HEK293T (cell line): ENCODE results near the gene CEMP1.
A peak's percentile ranks its signal among the peaks of the same experiment; 100 is the strongest.
"Not testable (repeated sequence)": the region's sequence is repeated elsewhere in the genome, so short reads cannot be mapped to it uniquely, and the experiment has no call there.

Source experiments
- CTCF ChIA-PET: fragments of 350-600 bp; formaldehyde crosslinking; extraction: SDS; loops from one replicate; lab custom pipeline; 2021; ENCODE audit warnings: antibody characterized with exemption, inconsistent platforms; lab: Yijun Ruan, JAX
- POLR2A ChIA-PET: fragments of 350-600 bp; formaldehyde crosslinking; extraction: SDS; loops from one replicate; lab custom pipeline; 2020; ENCODE audit warnings: antibody characterized with exemption, inconsistent platforms; lab: Yijun Ruan, JAX
- DNase-seq: peaks from one replicate; pipeline ENCODE4 v3.0.0; 2012; ENCODE audit warnings: mixed read lengths; ENCODE audit errors: extremely low spot score
- SUZ12 ChIP-seq: fragments of 450-650 bp; IDR thresholded peaks from 2 replicates; pipeline ENCODE4 v1.6.1; 2016; ENCODE audit warnings: mild to moderate bottlenecking
- ZNF384 ChIP-seq: fragments of 450-650 bp; IDR thresholded peaks from 2 replicates; pipeline ENCODE4 v1.6.1; 2016

CEMP1 gene, protein sequence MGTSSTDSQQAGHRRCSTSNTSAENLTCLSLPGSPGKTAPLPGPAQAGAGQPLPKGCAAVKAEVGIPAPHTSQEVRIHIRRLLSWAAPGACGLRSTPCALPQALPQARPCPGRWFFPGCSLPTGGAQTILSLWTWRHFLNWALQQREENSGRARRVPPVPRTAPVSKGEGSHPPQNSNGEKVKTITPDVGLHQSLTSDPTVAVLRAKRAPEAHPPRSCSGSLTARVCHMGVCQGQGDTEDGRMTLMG

GRCh38 chr16:2531371-2531695 lies at the start of gene CEMP1:
CEMP1 (minus strand) TSS chr16:2531408; CDS start chr16:2531073, 335 bp downstream.
- no peak for DNase-seq
- ChIA-PET CTCF (no interaction called here), POLR2A (interaction anchor here (0.6 to 1.7 kb wide), 5 partner anchors 9 to 29 kb away, joined by 3 to 8 read pairs (median 3); partner anchors contain the start of gene AMDHD2)
- no peak for TF ChIP-seq ZNF384
- no peak for TF ChIP-seq SUZ12

DNA sequence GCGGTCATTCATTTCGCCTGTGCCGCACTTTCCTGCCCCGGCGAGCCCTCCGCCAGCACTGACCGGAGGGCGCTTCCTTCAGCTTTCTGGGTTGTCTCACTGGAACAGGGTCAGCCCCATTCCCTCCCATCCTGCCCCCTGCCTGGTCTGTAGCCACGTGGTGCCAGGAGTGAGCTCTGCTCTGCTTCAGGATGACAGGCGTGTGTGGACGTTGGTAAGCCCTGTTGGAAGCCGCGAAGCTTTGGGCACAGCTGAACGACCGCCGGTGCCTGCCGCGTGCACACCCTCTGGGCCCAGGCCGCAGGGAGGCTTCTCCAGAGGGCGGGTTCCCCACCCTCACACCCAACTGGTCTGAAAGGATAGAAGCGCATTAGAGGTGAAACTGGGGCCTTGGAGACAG lies 49.6 kb upstream of the CEMP1 start:
- CTCF ChIA-PET, POLR2A ChIA-PET: not testable (repeated sequence)

DNA sequence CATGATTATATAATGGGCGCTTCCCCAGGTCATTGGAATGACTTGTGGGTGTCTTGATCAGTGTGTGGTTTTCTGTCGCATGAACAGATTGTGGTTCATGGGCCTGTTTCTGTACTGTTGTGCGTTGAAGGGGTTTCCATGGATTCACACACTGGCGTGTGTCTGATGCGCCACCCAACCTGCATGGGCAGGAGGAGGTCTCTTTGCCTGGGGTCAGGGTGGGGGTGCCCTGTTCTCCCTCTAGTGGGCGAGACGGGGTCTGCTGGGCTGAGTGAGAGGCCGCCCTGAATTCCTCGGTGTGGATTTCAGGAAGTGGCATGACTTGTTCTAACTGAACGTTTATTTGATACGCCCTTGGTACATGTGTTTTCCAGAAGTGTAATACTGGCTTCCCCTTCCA lies 48.9 kb upstream of the CEMP1 start:
- CTCF ChIA-PET, DNase-seq, POLR2A ChIA-PET: not testable (repeated sequence)

More for the DNA sequence above, 49.6 kb upstream of the CEMP1 start:
- not testable (repeated sequence) for DNase-seq

DNA sequence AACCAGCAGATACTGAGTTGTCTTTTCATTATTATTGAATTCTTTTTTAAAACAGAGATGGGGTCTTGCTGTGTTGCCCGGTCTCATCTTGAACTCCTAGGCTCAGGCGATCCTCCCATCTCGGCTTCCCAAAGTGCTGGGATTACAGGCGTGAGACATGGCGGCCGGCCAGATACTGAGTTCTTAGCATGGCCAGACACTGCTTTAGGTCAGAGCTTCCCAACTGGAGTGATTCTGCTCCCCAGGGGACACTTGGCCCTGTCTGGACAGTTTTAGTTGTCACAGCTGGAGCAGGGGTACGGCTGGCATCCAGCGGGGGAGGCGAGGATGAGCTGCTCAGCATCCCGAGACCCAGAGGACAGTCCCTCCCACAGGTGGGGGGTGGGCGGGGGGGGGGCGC lies 47.7 kb upstream of the CEMP1 start:
- POLR2A ChIA-PET, DNase-seq, CTCF ChIA-PET: not testable (repeated sequence)

DNA sequence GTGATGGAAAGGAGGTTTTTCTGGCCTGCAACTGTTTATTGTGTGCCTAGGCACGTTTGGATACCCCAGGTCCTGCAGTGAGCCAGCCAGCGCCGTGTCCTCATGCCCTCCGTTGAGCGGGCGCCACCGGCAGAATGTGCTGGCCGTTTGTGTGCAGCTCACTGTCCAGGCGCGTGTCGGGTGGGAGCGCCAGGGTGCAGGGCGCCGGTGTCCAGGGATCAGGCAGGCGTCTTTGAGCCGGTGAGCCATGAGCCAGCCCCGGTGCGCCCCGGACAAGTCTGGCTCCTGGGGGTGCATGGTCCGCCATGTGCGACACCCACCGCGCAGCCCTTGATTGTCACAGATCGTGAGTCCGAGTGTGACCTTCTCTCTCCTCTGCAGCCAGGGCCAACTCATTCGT lies 45.8 kb upstream of the CEMP1 start:
- CTCF ChIA-PET, DNase-seq, POLR2A ChIA-PET: not testable (repeated sequence)

GRCh38 chr16:2575839-2576238 lies 44.6 kb upstream of the CEMP1 start:
- POLR2A ChIA-PET, CTCF ChIA-PET, DNase-seq: not testable (repeated sequence)

DNA sequence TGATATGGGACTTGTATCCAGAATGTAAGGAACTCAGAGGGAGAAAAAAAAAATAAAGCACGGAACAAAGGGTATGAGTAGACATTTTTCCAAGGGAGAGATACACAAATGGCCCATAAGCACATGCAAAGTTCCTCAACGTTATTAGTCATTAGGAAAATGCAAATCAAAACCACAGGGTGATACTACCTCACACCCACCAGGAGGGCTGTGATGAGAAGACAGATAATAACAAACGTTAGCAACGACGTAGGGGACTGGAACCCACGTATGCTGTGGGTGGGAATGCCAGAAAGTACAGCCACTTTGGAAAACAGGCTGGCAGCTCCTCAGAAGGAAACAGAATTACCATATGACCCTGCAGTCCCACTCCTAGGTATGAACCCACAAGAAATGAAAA lies 41.5 kb upstream of the CEMP1 start:
- POLR2A ChIA-PET, CTCF ChIA-PET, DNase-seq: not testable (repeated sequence)

GRCh38 chr16:2568573-2568972 lies 37.4 kb upstream of the CEMP1 start:
- CTCF ChIA-PET, POLR2A ChIA-PET, DNase-seq: not testable (repeated sequence)

DNA sequence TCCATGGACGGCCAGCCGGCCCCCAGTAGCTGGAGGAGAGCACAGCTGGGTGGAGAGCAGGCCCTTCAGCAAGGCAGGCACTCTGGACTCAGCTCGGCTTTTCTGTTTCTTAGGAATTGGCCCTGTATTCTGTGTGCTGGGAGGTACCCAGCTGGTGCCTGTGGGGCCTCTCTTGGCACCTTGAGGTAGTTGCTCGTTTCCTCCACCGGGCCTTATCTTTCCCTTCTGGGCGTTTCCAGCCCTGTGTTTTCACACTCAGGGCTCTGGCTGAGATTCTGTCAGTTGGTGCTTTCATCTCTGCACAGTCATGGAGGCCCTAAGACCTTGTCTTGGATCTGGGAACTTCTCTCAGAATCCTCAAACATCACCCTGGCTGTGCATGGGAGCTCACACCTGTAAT lies 36.3 kb upstream of the CEMP1 start:
- POLR2A ChIA-PET, CTCF ChIA-PET, DNase-seq: not testable (repeated sequence)

DNA sequence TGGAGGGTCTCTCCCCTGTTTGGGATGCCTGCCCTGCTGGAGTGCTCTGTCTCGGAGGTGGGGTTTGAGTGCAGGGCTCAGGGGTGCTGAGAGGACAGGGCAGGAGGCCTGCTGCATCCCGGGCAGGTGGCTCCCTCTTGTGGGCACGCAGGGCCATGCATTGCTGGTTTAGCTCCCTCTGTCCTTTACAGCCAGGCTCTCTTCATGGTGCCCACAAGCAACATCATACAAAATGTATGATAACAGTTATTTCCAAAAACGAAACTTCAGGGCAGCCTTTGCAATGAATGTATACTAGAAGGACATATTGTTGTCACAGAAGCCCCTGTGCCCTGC lies 29.6 kb upstream of the CEMP1 start:
- DNase-seq, POLR2A ChIA-PET, CTCF ChIA-PET: not testable (repeated sequence)

GRCh38 chr16:2560131-2560797 lies 29.1 kb upstream of the CEMP1 start:
- DNase-seq, POLR2A ChIA-PET, CTCF ChIA-PET: not testable (repeated sequence)

DNA sequence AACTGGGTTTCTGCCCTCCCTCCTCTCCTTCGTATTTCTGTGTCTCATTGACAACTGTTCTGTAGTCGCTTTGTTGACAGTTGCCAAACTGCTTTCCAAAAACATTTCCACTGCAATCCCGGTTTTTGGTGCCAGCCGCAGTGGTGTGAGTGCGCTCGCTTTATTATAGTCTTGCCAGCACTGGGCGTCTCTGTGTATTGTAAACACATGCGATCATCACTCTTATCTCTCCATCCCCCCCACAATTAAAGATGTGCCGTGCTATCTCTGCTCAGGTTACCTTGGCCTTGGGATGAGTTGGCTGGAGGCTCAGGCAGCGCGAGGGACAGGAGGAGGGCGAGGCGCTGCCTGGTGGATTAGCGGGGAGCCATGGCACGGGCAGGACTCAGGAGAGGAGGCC lies 25.9 kb upstream of the CEMP1 start:
- CTCF ChIA-PET, POLR2A ChIA-PET, DNase-seq: not testable (repeated sequence)

DNA sequence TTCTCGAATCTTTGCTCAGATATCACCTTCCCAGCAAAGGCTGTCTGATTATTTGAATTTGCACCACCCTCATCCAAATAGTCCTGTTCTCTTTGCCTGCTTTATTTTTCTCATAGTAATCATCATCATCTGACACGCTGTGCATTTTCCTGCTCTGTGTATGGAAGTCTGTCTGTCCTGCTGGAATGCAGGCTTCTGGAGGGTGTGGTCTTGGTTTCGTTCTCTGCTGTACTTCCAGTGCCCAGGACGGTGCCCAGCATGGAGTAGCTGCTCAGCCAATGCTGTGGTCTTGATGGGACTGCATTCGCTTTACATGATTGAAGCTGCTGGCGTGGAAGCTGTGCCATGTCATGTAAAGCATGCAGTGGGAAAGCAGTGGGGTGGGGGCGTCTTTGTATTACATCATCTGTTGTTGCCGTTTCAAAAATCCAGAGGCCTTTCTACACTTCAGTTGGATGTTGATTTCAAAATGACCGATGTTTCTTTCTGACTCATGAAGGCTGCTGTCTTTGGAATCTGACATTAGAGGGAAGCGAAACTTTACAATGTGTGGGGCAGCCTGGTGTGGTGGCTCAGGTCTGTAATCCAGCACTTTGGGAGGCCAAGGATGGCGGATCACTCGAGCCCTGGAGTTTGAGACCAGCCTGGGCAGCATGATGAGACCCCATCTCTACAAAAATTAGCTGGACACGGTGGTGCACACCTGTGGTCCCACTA lies 23.7 kb upstream of the CEMP1 start:
- CTCF ChIA-PET, DNase-seq, POLR2A ChIA-PET: not testable (repeated sequence)

DNA sequence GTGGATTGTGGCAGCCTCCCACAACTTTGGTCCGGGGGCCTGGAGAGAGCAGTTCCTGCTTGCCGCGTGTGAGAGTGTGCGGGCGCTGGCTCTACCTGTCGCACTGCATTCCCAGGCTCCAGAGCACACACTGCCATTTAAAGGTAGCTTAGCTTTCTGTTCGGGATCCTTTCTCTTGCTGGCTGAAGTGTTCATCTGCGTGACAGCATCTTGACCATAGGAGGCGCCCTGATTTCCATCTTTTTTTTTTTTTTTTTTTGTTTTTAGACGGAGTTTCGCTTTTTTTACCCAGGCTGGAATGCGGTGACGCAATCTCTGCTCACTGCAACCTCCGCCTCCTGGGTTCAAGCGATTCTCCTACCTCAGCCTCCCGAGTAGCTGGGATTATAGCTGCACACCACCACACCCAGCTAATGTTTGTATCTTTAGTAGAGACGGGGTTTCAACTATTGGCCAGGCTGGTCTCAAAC lies 20.2 kb upstream of the CEMP1 start:
- TF ChIP-seq ZNF384: peak; percentile 97
- POLR2A ChIA-PET, DNase-seq: not testable (repeated sequence)
- CTCF ChIA-PET: interaction anchor here (0.6 kb wide), 1 partner anchor 145 kb away, joined by 4 read pairs; no protein-coding TSS in a partner anchor

- DNase-seq, POLR2A ChIA-PET, CTCF ChIA-PET: not testable (repeated sequence)
These were observed 19.2 kb upstream of the CEMP1 start for GRCh38 chr16:2550283-2550878.

DNA sequence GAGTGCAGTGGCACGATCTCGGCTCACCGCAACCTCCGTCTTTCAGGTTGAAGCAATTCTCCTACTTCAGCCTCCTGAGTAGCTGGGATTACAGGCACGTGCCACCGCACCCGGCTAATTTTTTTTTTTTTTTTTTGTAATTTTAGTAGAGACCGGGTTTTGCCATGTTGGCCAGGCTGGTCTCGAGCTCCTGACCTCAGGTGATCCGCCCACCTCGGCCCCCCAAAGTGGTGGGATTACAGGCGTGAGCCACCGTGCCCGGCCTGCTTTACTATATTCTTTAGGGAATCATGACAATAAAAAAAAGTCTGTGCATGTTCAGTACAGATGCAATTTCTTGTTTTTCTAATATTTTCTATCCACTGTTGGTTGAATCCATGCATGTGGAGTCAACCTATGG lies 12.6 kb upstream of the CEMP1 start:
- POLR2A ChIA-PET, CTCF ChIA-PET, DNase-seq: not testable (repeated sequence)

DNA sequence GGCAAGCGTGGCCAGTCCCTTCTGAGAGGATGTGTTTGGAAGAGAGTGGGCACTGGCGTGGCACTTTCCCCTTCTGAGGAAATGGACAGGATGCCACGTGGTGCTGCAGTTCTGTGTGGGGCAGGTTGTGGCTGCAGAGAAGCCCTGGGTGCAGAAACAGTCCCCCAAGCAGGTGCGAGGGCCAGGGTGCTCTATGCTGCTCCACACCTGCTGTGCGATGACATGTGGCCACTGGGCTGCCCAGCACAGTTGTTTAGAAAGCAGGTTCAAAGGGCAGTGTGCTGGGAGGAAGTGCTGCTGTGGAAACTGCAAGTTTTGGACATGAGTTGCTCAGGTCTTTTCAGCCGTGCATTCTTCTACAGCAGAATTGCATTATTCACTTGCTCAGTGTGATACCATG lies 10.2 kb upstream of the CEMP1 start:
- DNase-seq, CTCF ChIA-PET, POLR2A ChIA-PET: not testable (repeated sequence)

DNA sequence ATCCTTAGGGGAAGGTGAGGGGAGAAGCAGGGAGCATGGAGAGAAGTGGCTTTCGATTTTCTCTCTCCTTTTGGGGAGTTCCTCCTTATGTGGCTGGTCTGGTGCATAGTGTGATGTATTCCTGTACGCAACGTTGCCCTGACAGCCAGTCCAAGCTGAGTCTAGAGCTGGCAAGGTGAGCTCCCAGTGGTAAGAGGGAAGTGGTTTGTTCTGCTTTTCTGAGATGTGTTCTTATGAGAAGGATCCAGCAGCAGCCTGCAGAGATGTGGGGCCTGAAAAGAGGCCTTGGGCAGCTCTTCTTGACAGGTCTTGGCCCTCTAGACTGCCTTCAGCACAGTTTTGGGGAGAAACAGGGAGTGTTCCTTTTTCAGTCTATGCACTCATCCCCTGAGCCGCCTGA lies 9.7 kb upstream of the CEMP1 start:
- POLR2A ChIA-PET, DNase-seq, CTCF ChIA-PET: not testable (repeated sequence)
